Transverse colon (tissue), 4 donors: Measurements from ENCODE around the gene TCF19.

Experiments used
- POLR2AphosphoS5 ChIP-seq, 3 donors: sonication (generic); formaldehyde crosslinking; IDR thresholded peaks; one replicate each; pipeline ENCODE4 v1.6.1; 2016; ENCODE audit warnings: antibody characterized with exemption in 3 of 3
- TF ChIP-seq, protein P1 (sequence below), 5 experiments: fragments of 200-600 bp in 3 of 5; fragments of 450-650 bp in 2 of 5; sonication (generic) in 3 of 5; IDR thresholded peaks; 1 replicate in 2 of 5; 2 replicates in 3 of 5; pipeline ENCODE4 v1.5.1; 2016 to 2017; ENCODE audit warnings: antibody characterized with exemption in 5 of 5, inconsistent platforms in 3 of 5, mild to moderate bottlenecking in 2 of 5, moderate library complexity in 1 of 5

DNA sequence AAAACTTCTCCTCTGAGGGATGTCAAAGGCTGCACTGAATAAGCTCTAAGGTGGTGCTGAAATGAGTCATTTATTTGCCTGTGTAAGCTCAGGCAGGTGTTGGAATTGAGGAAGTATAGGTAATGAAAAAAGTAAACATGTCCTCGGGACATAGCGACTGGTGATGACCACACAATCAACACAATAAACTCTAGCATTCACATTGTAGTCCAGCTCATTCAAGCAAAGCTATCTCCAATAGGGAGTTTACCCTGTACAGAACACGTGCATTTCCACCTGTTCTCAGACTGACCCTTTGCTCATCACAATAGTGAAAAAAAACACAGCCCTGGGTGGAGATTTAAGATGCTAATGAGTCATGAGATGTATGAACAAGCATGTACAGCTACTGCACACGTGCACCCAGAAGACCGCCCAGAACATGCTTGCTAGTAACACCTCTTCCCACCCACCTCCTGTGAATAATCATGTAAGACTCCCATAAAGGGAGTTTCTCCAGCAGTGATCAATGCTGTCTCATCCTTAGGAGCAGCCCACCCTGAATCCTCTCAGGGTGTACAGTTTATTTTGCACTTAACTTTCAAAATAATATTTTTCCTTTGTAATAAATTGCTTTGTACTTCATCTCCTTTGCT, 45.1 kb downstream of the TCF19 start:
- TF ChIP-seq, protein P1, sequence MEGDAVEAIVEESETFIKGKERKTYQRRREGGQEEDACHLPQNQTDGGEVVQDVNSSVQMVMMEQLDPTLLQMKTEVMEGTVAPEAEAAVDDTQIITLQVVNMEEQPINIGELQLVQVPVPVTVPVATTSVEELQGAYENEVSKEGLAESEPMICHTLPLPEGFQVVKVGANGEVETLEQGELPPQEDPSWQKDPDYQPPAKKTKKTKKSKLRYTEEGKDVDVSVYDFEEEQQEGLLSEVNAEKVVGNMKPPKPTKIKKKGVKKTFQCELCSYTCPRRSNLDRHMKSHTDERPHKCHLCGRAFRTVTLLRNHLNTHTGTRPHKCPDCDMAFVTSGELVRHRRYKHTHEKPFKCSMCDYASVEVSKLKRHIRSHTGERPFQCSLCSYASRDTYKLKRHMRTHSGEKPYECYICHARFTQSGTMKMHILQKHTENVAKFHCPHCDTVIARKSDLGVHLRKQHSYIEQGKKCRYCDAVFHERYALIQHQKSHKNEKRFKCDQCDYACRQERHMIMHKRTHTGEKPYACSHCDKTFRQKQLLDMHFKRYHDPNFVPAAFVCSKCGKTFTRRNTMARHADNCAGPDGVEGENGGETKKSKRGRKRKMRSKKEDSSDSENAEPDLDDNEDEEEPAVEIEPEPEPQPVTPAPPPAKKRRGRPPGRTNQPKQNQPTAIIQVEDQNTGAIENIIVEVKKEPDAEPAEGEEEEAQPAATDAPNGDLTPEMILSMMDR (IDR thresholded peaks at IDR 0.05): no peak
- TF ChIP-seq POLR2AphosphoS5 (IDR thresholded peaks at IDR 0.05): peak in 2 of 3 donors; percentile 79 to 80
